Brain microvascular endothelial cell (primary cell): ENCODE data around the gene BUB3.

Experiments
- DNase-seq: peaks from one replicate; pipeline ENCODE4 v3.0.0-alpha.2; 2020
- H3K27ac ChIP-seq: fragments of 250-450 bp; sonication (Bioruptor Pico); 2 replicates; pipeline ENCODE4 v1.5.1; 2020; ENCODE audit warnings: mild to moderate bottlenecking, moderate library complexity
- H3K27me3 ChIP-seq: fragments of 250-450 bp; sonication (Bioruptor Pico); replicated peaks from 2 replicates; pipeline ENCODE4 v1.5.1; 2020; ENCODE audit warnings: mild to moderate bottlenecking
- H3K36me3 ChIP-seq: fragments of 250-450 bp; sonication (Bioruptor Pico); replicated peaks from 2 replicates; pipeline ENCODE4 v1.5.1; 2020; ENCODE audit warnings: mild to moderate bottlenecking
- H3K4me3 ChIP-seq: 2 replicates; pipeline ENCODE4 v1.5.1; 2011; ENCODE audit warnings: low read depth, mild to moderate bottlenecking, control low read depth, low read length, moderate library complexity
- CTCF ChIP-seq: IDR thresholded peaks from 2 replicates; pipeline ENCODE4 v1.5.1; 2011; ENCODE audit warnings: low read depth, mild to moderate bottlenecking, moderate library complexity, low read length, control low read depth, inconsistent platforms; ENCODE audit errors: missing control alignments
- in situ Hi-C: cut with HindIII; loops from 2 replicates; pipeline ENCODE4 v1.10.0; 2017; ENCODE audit warnings: low sequenced_read_pairs, low pct_ligation_motif_present

The BUB3 gene

GRCh38 chr10:123129618-123130271 lies 24.5 kb upstream of the BUB3 start:
- DNase-seq, result no peak
- TF ChIP-seq CTCF, result no peak
- Histone ChIP-seq H3K27ac (no peak overlapping the region), H3K36me3 (no peaks in the 10 kb centered on the region), H3K4me3 (no peak overlapping the region), H3K27me3 (peaks cover 39% of the 10 kb centered on the region)
- in situ Hi-C loops, result no loop called here

- peak overlapping the region; percentile 9 for H3K4me3 ChIP-seq
Measured at GRCh38 chr10:123132576-123133477, 21.4 kb upstream of the BUB3 start.

GRCh38 chr10:123133541-123134342 lies 20.5 kb upstream of the BUB3 start:
- in situ Hi-C loops, result no loop called here
- Histone ChIP-seq H3K27me3 (peaks cover 77% of the 10 kb centered on the region), H3K4me3 (no peak overlapping the region)

More at GRCh38 chr10:123132576-123133477, 21.4 kb upstream of the BUB3 start:
- H3K36me3 ChIP-seq, result no peaks in the 10 kb centered on the region
- peak; percentile 60 for DNase-seq
- no peak overlapping the region for H3K27ac ChIP-seq
- peaks cover 69% of the 10 kb centered on the region for H3K27me3 ChIP-seq
- in situ Hi-C loops, result no loop called here
- TF ChIP-seq CTCF, result peak; percentile 97

GRCh38 chr10:123134343-123134914 lies 19.8 kb upstream of the BUB3 start:
- Histone ChIP-seq H3K27ac (no peak overlapping the region), H3K4me3 (no peak overlapping the region), H3K36me3 (no peaks in the 10 kb centered on the region), H3K27me3 (peaks cover 84% of the 10 kb centered on the region)
- no peak for DNase-seq
- no peak for TF ChIP-seq CTCF
- in situ Hi-C loops, result no loop called here

More at GRCh38 chr10:123133541-123134342, 20.5 kb upstream of the BUB3 start:
- Histone ChIP-seq H3K27ac (no peak overlapping the region), H3K36me3 (no peaks in the 10 kb centered on the region)
- DNase-seq, result no peak
- no peak for TF ChIP-seq CTCF

- H3K27me3 ChIP-seq, result peaks cover 86% of the 10 kb centered on the region
- in situ Hi-C loops, result no loop called here
- TF ChIP-seq CTCF, result no peak
- H3K27ac ChIP-seq, result no peak overlapping the region
- no peak for DNase-seq
- H3K36me3 ChIP-seq, result no peaks in the 10 kb centered on the region
- no peak overlapping the region for H3K4me3 ChIP-seq
Measured at GRCh38 chr10:123134915-123135414, 19.2 kb upstream of the BUB3 start.
